HEK293 (cell line): Measurements from ENCODE around the gene TEAD3.

Source experiments
- CTCF ChIA-PET: fragments of 350-600 bp; formaldehyde crosslinking; extraction: SDS; loops from one replicate; lab custom pipeline; 2021; ENCODE audit warnings: antibody characterized with exemption; lab: Yijun Ruan, JAX
- POLR2A ChIA-PET: fragments of 300-600 bp; formaldehyde crosslinking; extraction: SDS; loops from one replicate; lab custom pipeline; 2020; ENCODE audit warnings: antibody characterized with exemption, inconsistent platforms; lab: Yijun Ruan, JAX
- H3K27ac ChIP-seq: fragments of 200-500 bp; sonication (Bioruptor generic); 2 replicates; pipeline ENCODE4 v1.5.1; 2014; ENCODE audit warnings: low read depth, low read length, control low read depth, inconsistent platforms; ENCODE audit errors: extremely low read depth
- H3K36me3 ChIP-seq, 2 experiments: fragments of 200-500 bp in 1 of 2; sonication (Bioruptor generic) in 1 of 2; 1 replicate in 1 of 2; 2 replicates in 1 of 2; pipeline ENCODE4 v1.5.1; 2014 to 2017; ENCODE audit warnings: inconsistent platforms in 2 of 2, low read length in 2 of 2; ENCODE audit not compliant: control insufficient read depth in 2 of 2, insufficient read depth in 1 of 2
- H3K4me1 ChIP-seq: fragments of 200-500 bp; sonication (Bioruptor generic); 2 replicates; pipeline ENCODE4 v1.5.1; 2014; ENCODE audit warnings: mild to moderate bottlenecking, low read length, inconsistent platforms; ENCODE audit not compliant: control insufficient read depth, insufficient read depth
- H3K4me3 ChIP-seq: 2 replicates; pipeline ENCODE4 v1.5.1; 2011; ENCODE audit warnings: low read depth, mild to moderate bottlenecking, control low read depth, low read length, moderate library complexity
- H3K9me3 ChIP-seq: fragments of 200-500 bp; sonication (Bioruptor generic); 2 replicates; pipeline ENCODE4 v1.5.1; 2014; ENCODE audit warnings: low read depth, low read length, inconsistent platforms; ENCODE audit not compliant: control insufficient read depth, insufficient read depth
- BCL11A ChIP-seq: fragments of 450-650 bp; formaldehyde crosslinking; IDR thresholded peaks from 2 replicates; pipeline ENCODE4 v1.5.1; 2016; ENCODE audit warnings: low read depth, missing biosample characterization, missing genetic modification characterization
- GLIS1 ChIP-seq: fragments of 450-650 bp; formaldehyde crosslinking; IDR thresholded peaks from 2 replicates; pipeline ENCODE4 v1.5.1; 2016; ENCODE audit warnings: missing biosample characterization, missing genetic modification characterization
- GLIS2 ChIP-seq: fragments of 450-650 bp; formaldehyde crosslinking; IDR thresholded peaks from 2 replicates; pipeline ENCODE4 v1.5.1; 2016; ENCODE audit warnings: missing biosample characterization, missing genetic modification characterization
- HIC1 ChIP-seq: fragments of 450-650 bp; formaldehyde crosslinking; IDR thresholded peaks from 2 replicates; pipeline ENCODE4 v1.5.1; 2016; ENCODE audit warnings: missing biosample characterization, missing genetic modification characterization
- KLF1 ChIP-seq: fragments of 450-650 bp; formaldehyde crosslinking; IDR thresholded peaks from 2 replicates; pipeline ENCODE4 v1.5.1; 2016; ENCODE audit warnings: missing biosample characterization, missing genetic modification characterization
- SP2 ChIP-seq: fragments of 450-650 bp; formaldehyde crosslinking; IDR thresholded peaks from 2 replicates; pipeline ENCODE4 v1.5.1; 2016; ENCODE audit warnings: missing biosample characterization, missing genetic modification characterization
- WT1 ChIP-seq: fragments of 450-650 bp; formaldehyde crosslinking; IDR thresholded peaks from 2 replicates; pipeline ENCODE4 v1.5.1; 2016; ENCODE audit warnings: missing biosample characterization, missing genetic modification characterization
- ZBTB6 ChIP-seq: fragments of 450-650 bp; formaldehyde crosslinking; IDR thresholded peaks from 2 replicates; pipeline ENCODE4 v1.5.1; 2017; ENCODE audit warnings: missing biosample characterization, missing genetic modification characterization
- ZBTB8A ChIP-seq: fragments of 450-650 bp; formaldehyde crosslinking; IDR thresholded peaks from 2 replicates; pipeline ENCODE4 v1.5.1; 2016; ENCODE audit warnings: missing biosample characterization, missing genetic modification characterization
- ZIC2 ChIP-seq: fragments of 450-650 bp; formaldehyde crosslinking; IDR thresholded peaks from 2 replicates; pipeline ENCODE4 v1.5.1; 2016; ENCODE audit warnings: missing biosample characterization, missing genetic modification characterization
- ZNF133 ChIP-seq: fragments of 450-650 bp; formaldehyde crosslinking; IDR thresholded peaks from 2 replicates; pipeline ENCODE4 v1.5.1; 2016; ENCODE audit warnings: missing biosample characterization, missing genetic modification characterization
- ZNF157 ChIP-seq: fragments of 450-650 bp; formaldehyde crosslinking; IDR thresholded peaks from 2 replicates; pipeline ENCODE4 v1.5.1; 2016; ENCODE audit warnings: missing biosample characterization, missing genetic modification characterization
- ZNF211 ChIP-seq: fragments of 450-650 bp; formaldehyde crosslinking; IDR thresholded peaks from 2 replicates; pipeline ENCODE4 v1.5.1; 2016; ENCODE audit warnings: low read depth, missing biosample characterization, missing genetic modification characterization
- ZNF335 ChIP-seq: fragments of 450-650 bp; formaldehyde crosslinking; conservative IDR thresholded peaks from 2 replicates; pipeline ENCODE4 v1.5.1; 2016; ENCODE audit warnings: missing biosample characterization, missing genetic modification characterization
- ZNF398 ChIP-seq: fragments of 450-650 bp; formaldehyde crosslinking; IDR thresholded peaks from 2 replicates; pipeline ENCODE4 v1.5.1; 2017; ENCODE audit warnings: missing biosample characterization, missing genetic modification characterization
- ZNF514 ChIP-seq: fragments of 450-650 bp; formaldehyde crosslinking; IDR thresholded peaks from 2 replicates; pipeline ENCODE4 v1.5.1; 2016; ENCODE audit warnings: missing biosample characterization, missing genetic modification characterization
- ZNF561 ChIP-seq: fragments of 450-650 bp; IDR thresholded peaks from 2 replicates; pipeline ENCODE4 v1.5.1; 2018; ENCODE audit warnings: missing biosample characterization, missing genetic modification characterization, borderline replicate concordance
- ZNF600 ChIP-seq: fragments of 450-650 bp; formaldehyde crosslinking; IDR thresholded peaks from 2 replicates; pipeline ENCODE4 v1.5.1; 2016; ENCODE audit warnings: missing biosample characterization, missing genetic modification characterization
- TF ChIP-seq, protein P1 (sequence below): fragments of 450-650 bp; formaldehyde crosslinking; IDR thresholded peaks from 2 replicates; pipeline ENCODE4 v1.5.1; 2016; ENCODE audit warnings: missing biosample characterization, missing genetic modification characterization
- TF ChIP-seq, protein P2 (sequence below): fragments of 450-650 bp; formaldehyde crosslinking; IDR thresholded peaks from 2 replicates; pipeline ENCODE4 v1.5.1; 2016; ENCODE audit warnings: missing biosample characterization, missing genetic modification characterization

The TEAD3 gene

DNA sequence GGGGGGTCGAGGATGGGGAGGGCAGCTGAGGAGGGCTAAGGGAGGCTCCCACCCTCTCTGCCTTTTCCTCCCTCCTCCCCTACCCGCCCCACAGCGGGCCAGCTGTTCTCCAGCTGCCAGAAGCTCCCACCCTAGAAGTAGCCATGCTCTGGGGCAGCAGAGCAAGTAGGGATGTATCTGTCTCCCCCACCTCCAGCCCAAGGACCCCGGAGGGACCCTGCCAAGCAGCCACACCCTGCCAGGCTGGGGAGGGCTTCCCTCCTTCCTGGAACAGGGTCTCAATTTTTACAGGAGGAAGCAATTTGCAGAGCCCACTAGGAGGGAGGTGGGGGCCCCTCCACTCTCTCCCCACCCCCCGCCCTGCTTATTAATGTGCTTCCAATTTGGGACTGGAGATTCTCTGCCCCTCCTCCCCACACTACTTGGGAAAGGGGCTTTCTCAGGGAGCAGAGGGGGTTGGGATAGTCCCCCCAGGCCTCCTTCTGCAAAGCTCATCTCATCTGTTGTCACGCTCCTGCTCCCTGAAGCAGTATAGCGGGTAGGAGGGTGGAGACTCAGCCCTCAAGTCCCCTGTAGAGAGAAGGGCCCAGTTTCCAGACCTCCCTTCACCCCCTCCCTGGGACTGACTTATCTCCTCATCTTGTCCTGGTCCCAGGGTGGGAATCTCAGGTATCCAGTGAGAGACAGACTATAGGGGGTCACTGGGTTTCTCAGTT is 4.5 kb downstream of the TEAD3 start:
- Histone ChIP-seq H3K9me3 (no peaks in the 10 kb centered on the region), H3K4me1 (peaks cover 21% of the 10 kb centered on the region), H3K36me3 (peaks cover 0 to 4% of the 10 kb centered on the region in 2 experiments; a peak in 1 of 3 replicates), H3K4me3 (no peak overlapping the region), H3K27ac (no peak overlapping the region)
- peak; percentile 71; the same call in 1 of the 2 replicates for TF ChIP-seq ZIC2 (tag by site-specific recombination)
- TF ChIP-seq KLF1 (tag by site-specific recombination), result 0 out of 2 replicates have a peak, but pooled peaks have one; percentile 10
- peak; percentile 37 for TF ChIP-seq SP2 (tag by site-specific recombination)
- no peak for TF ChIP-seq ZNF561
- no peak for TF ChIP-seq ZBTB6 (tag by site-specific recombination)
- TF ChIP-seq ZNF157, result no peak
- 0 out of 2 replicates have a peak, but pooled peaks have one; percentile 12 for TF ChIP-seq ZNF335 (tag by site-specific recombination)
- TF ChIP-seq ZBTB8A (tag by site-specific recombination), result peak; percentile 36; the same call in 1 of the 2 replicates
- TF ChIP-seq, protein P1, sequence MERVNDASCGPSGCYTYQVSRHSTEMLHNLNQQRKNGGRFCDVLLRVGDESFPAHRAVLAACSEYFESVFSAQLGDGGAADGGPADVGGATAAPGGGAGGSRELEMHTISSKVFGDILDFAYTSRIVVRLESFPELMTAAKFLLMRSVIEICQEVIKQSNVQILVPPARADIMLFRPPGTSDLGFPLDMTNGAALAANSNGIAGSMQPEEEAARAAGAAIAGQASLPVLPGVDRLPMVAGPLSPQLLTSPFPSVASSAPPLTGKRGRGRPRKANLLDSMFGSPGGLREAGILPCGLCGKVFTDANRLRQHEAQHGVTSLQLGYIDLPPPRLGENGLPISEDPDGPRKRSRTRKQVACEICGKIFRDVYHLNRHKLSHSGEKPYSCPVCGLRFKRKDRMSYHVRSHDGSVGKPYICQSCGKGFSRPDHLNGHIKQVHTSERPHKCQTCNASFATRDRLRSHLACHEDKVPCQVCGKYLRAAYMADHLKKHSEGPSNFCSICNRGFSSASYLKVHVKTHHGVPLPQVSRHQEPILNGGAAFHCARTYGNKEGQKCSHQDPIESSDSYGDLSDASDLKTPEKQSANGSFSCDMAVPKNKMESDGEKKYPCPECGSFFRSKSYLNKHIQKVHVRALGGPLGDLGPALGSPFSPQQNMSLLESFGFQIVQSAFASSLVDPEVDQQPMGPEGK (tag by site-specific recombination), result peak; percentile 38; the same call in 1 of the 2 replicates
- TF ChIP-seq GLIS1 (tag by site-specific recombination), result peak; percentile 78
- peak; percentile 47 for TF ChIP-seq GLIS2
- TF ChIP-seq ZNF398 (tag by site-specific recombination), result peak; percentile 80
- peak; percentile 83 for TF ChIP-seq WT1 (tag by site-specific recombination)
- CTCF ChIA-PET, result interaction anchor here (0.6 to 1.2 kb wide), 3 partner anchors 25 to 535 kb away, joined by 3 to 4 read pairs (median 3); partner anchors contain the start of genes MAPK14 and RPL10A
- POLR2A ChIA-PET, result interaction anchor here (0.9 to 15.4 kb wide), 3 partner anchors 8 to 20 kb away, joined by 3 to 198 read pairs (median 3); partner anchors contain the start of gene RPL10A

GRCh38 chr6:35491558-35492257 is 5.2 kb downstream of the TEAD3 start:
- ChIA-PET POLR2A (interaction anchor here (0.9 to 15.4 kb wide), 3 partner anchors 9 to 20 kb away, joined by 3 to 198 read pairs (median 3); partner anchors contain the start of gene RPL10A), CTCF (interaction anchor here (0.6 to 1.2 kb wide), 3 partner anchors 24 to 536 kb away, joined by 3 to 4 read pairs (median 3); partner anchors contain the start of genes MAPK14 and RPL10A)
- Histone ChIP-seq H3K4me1 (peaks cover 21% of the 10 kb centered on the region), H3K4me3 (no peak overlapping the region), H3K27ac (no peak overlapping the region), H3K9me3 (no peaks in the 10 kb centered on the region), H3K36me3 (peaks cover 0 to 4% of the 10 kb centered on the region in 2 experiments; a peak in 1 of 3 replicates)
- 0 out of 2 replicates have a peak, but pooled peaks have one; percentile 10 for TF ChIP-seq HIC1
- TF ChIP-seq GLIS1 (tag by site-specific recombination), result peak; percentile 86
- 0 out of 2 replicates have a peak, but pooled peaks have one; percentile 10 for TF ChIP-seq ZNF600 (tag by site-specific recombination)
- TF ChIP-seq ZNF133 (tag by site-specific recombination), result no peak
- TF ChIP-seq KLF1 (tag by site-specific recombination), result 0 out of 2 replicates have a peak, but pooled peaks have one; percentile 29
- TF ChIP-seq ZNF211 (tag by site-specific recombination), result no peak
- no peak for TF ChIP-seq ZNF514 (tag by site-specific recombination)
- TF ChIP-seq, protein P2, sequence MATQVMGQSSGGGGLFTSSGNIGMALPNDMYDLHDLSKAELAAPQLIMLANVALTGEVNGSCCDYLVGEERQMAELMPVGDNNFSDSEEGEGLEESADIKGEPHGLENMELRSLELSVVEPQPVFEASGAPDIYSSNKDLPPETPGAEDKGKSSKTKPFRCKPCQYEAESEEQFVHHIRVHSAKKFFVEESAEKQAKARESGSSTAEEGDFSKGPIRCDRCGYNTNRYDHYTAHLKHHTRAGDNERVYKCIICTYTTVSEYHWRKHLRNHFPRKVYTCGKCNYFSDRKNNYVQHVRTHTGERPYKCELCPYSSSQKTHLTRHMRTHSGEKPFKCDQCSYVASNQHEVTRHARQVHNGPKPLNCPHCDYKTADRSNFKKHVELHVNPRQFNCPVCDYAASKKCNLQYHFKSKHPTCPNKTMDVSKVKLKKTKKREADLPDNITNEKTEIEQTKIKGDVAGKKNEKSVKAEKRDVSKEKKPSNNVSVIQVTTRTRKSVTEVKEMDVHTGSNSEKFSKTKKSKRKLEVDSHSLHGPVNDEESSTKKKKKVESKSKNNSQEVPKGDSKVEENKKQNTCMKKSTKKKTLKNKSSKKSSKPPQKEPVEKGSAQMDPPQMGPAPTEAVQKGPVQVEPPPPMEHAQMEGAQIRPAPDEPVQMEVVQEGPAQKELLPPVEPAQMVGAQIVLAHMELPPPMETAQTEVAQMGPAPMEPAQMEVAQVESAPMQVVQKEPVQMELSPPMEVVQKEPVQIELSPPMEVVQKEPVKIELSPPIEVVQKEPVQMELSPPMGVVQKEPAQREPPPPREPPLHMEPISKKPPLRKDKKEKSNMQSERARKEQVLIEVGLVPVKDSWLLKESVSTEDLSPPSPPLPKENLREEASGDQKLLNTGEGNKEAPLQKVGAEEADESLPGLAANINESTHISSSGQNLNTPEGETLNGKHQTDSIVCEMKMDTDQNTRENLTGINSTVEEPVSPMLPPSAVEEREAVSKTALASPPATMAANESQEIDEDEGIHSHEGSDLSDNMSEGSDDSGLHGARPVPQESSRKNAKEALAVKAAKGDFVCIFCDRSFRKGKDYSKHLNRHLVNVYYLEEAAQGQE (tag by site-specific recombination), result peak; percentile 78
- no peak for TF ChIP-seq BCL11A
